ENCODE measurements around the gene DOCK1.

DOCK1 gene

GRCh38 chr10:127148933-127149220 is 243.6 kb downstream of the DOCK1 start:
- no peak for DNase-seq

GRCh38 chr10:127149501-127150081 is 244.4 kb downstream of the DOCK1 start:
- no peak for DNase-seq

GRCh38 chr10:127150136-127150535 is 244.9 kb downstream of the DOCK1 start:
- no peak for DNase-seq

- DNase-seq = no peak
Measured at GRCh38 chr10:127151541-127151940, 246.3 kb downstream of the DOCK1 start.

- DNase-seq = no peak
Measured at GRCh38 chr10:127151981-127152699, 246.9 kb downstream of the DOCK1 start.

GRCh38 chr10:127153181-127153580 is 248.0 kb downstream of the DOCK1 start:
- DNase-seq = no peak

GRCh38 chr10:127154831-127155620 is 249.8 kb downstream of the DOCK1 start:
- DNase-seq = no peak

- no peak for DNase-seq
Measured at GRCh38 chr10:127157089-127157488, 251.9 kb downstream of the DOCK1 start.

- no peak for DNase-seq
Measured at GRCh38 chr10:127157506-127158200, 252.4 kb downstream of the DOCK1 start.

- no peak for DNase-seq
Measured at GRCh38 chr10:127158662-127159061, 253.4 kb downstream of the DOCK1 start.

GRCh38 chr10:127159648-127160245 is 254.5 kb downstream of the DOCK1 start:
- no peak for DNase-seq

GRCh38 chr10:127161482-127161881 is 256.3 kb downstream of the DOCK1 start:
- peak; percentile 26 for DNase-seq

- DNase-seq = no peak
Measured at GRCh38 chr10:127162841-127163240, 257.6 kb downstream of the DOCK1 start.

- no peak for DNase-seq
Measured at GRCh38 chr10:127168261-127168660, 263.0 kb downstream of the DOCK1 start.

- DNase-seq = no peak
Measured at GRCh38 chr10:127174866-127175265, 269.6 kb downstream of the DOCK1 start.

GRCh38 chr10:127175357-127176110 is 270.3 kb downstream of the DOCK1 start:
- no peak for DNase-seq

- no peak for DNase-seq
Measured at GRCh38 chr10:127176649-127177048, 271.4 kb downstream of the DOCK1 start.

GRCh38 chr10:127179612-127180250 is 274.5 kb downstream of the DOCK1 start:
- no peak for DNase-seq

- DNase-seq = no peak
Measured at GRCh38 chr10:127182161-127182560, 276.9 kb downstream of the DOCK1 start.

- DNase-seq = no peak
Measured at GRCh38 chr10:127184582-127184981, 279.4 kb downstream of the DOCK1 start.

- DNase-seq = no peak
Measured at GRCh38 chr10:127186813-127187212, 281.6 kb downstream of the DOCK1 start.

- DNase-seq = no peak
Measured at GRCh38 chr10:127189226-127189625, 284.0 kb downstream of the DOCK1 start.
